ENCODE data around the gene MYCN.
"Not testable (repeated sequence)": the region's sequence is repeated elsewhere in the genome, so short reads cannot be mapped to it uniquely, and the experiment has no call there.

The MYCN gene

DNA sequence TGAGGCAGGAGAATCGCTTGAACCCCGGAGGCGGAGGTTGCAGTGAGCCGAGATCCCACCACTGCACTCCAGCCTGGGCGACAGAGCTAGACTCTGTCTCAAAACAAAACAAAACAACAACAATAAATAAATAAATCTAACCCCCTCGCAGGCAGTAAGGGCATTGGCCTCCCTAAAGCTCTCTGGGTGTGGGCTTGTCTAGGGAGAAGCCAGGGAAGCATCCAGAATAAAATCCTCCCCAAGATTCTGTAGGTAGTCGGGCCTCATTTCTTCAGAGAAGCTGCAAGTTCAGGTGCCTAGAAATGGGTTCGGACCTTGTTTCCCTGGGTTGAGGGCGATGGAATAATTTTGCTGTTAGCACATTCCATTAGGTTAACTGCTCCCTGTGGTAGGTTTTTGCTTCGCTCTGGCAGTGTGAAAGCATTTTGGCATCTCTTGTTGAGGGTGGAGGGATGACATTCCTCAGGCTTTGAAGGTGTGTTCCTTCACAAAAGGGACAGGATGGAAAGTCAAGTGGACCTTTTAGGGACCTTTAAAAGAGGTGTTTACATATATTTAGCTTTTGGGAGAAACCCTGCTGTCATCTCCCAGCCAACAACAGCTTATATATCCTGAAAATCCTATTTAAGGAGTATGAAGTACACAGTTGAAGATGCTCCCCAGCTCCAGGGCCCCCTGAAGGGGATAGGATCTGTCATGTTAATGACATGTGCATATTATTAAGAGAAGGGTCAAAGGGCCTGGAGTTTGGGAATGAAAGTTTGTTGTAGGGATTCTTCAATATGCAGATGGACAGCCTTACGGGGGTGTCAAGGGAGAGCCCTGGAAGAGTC, 17.7 kb downstream of the MYCN start:
- TF ChIP-seq SUZ12 (IDR thresholded peaks at IDR 0.05), result no peak
- TF ChIP-seq ZNF384 (IDR thresholded peaks at IDR 0.05), result no peak
- CTCF ChIA-PET, result no interaction called here
- POLR2A ChIA-PET, result no interaction called here
- no peak for DNase-seq (ENCODE audit: extremely low spot score)

DNA sequence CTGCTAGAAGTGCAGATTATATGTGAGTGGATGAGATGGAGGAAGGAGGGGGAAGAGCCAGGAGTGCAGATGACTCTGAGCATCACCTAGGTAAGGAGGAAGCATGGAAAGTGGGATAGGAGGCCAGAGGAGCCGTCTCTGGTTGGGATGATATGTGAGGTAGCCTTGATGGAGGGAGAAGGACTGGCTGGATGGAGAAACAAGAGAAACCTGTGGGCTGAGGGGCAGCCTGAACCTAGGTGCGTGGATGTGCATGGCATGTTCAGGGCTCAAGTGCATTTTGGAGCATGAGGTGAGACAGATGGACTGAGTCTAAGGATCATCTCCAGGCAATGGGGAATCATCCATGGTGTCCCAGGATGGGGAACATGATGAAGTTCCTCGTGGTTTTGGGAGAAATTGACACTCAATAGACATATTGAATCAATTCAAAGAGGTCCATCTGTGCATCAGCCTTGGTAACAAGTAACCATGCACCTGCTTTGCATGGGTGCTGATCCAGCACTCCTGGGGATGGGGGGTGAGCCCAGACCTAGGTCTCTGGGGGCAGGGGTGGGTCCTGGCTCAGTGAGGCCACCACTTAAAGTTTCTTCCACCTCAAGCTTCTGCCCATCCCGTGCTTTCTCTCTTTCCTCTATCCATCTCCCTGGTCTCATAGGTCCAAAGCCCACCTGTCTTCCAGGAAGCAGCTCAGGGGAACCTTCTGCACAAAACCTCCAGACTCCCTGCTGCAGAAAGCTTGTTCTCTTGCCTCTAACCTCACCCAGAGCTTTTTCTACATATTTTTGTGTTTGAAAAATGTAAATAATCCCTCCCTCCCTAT, 19.2 kb downstream of the MYCN start:
- POLR2A ChIA-PET, result no interaction called here
- TF ChIP-seq, protein P1, sequence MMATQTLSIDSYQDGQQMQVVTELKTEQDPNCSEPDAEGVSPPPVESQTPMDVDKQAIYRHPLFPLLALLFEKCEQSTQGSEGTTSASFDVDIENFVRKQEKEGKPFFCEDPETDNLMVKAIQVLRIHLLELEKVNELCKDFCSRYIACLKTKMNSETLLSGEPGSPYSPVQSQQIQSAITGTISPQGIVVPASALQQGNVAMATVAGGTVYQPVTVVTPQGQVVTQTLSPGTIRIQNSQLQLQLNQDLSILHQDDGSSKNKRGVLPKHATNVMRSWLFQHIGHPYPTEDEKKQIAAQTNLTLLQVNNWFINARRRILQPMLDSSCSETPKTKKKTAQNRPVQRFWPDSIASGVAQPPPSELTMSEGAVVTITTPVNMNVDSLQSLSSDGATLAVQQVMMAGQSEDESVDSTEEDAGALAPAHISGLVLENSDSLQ (IDR thresholded peaks at IDR 0.05), result no peak
- TF ChIP-seq ZNF384 (IDR thresholded peaks at IDR 0.05), result no peak
- TF ChIP-seq TARDBP (IDR thresholded peaks at IDR 0.05), result no peak
- TF ChIP-seq LEF1 (IDR thresholded peaks at IDR 0.05; ENCODE audit: borderline replicate concordance), result no peak
- no peak for DNase-seq (ENCODE audit: extremely low spot score)
- CTCF ChIA-PET, result no interaction called here

DNA sequence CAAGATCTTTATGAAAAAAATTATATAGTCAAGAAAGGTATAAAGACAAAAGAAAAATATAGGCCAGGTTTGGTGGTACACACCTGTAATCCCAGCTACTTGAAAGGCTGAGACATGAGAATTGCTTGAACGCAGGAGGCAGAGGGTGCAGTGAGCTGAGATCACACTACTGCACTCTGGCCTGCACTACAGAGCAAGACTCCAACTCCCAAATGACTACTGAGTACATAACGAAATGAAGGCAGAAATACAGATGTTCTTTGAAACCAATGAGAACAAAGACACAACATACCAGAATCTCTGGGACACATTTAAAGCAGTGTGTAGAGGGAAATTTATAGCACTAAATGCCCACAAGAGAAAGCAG, 19.8 kb downstream of the MYCN start:
- CTCF ChIA-PET; POLR2A ChIA-PET; DNase-seq (ENCODE audit: extremely low spot score): not testable (repeated sequence)

DNA sequence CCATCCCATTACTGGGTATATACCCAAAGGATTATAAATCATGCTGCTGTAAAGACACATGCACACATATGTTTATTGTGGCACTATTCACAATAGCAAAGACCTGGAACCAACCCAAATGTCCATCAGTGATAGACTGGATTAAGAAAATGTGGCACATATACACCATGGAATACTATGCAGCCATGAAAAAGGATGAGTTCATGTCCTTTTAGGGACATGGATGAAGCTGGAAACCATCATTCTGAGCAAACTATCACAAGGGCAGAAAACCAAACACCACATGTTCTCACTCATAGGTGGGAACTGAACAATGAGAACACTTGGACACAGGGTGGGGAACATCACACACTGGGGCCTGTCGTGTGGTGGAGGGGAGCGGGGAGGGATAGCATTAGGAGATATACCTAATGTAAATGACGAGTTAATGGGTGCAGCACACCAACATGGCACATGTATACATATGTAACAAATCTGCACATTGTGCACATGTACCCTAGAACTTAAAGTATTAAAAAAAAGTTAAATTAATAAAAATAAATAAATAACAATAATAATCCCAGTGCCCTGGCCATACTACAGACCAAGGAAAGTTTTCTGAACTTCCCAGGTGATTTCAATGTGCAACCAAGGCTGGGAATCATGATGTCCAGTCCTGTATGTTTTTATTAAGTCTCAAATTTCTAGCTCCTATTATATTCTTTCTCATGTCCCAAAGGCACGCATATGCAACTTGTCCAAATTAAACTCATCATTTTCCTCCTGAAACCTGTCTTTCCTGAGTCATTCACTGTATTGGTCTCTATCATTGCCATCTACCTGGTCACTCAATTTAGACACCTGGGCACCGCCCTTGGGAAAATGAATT, 23.0 kb downstream of the MYCN start:
- CTCF ChIA-PET; DNase-seq (ENCODE audit: extremely low spot score): not testable (repeated sequence)

DNA sequence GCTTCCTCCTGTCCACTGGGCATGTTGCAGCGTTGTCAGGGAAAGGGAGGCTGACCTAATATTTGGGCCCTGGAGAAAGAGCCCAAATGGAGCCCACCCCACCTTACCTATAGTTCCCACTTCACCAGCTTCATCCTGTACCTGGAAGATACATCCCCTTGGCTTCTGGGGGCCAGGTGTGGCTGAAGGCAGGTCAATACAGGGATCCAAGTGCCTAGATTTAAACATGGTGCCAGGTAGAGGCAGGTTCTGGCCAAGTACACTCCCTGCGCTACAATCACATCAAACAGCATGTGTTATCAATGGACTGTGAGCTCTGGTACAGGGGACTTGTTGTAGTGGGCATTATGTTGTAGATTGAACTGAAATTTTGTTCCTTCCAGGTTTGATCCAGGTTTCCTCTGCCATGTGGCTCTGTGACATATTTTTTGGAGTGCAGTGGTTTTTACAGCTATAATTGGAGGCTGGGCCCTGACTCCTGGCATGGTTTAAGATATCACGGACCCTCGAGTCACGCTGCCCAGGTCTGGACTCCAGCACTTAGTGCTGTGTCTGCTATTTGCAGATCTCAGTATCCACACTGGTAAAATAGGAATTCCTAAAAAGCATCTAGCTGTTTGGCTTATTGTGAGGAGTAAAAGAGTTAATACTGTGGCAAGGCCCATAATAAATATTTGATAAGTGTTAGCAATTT, 23.8 kb downstream of the MYCN start:
- no peak for TF ChIP-seq SP1 (IDR thresholded peaks at IDR 0.05)
- no peak for TF ChIP-seq ZNF384 (IDR thresholded peaks at IDR 0.05)
- TF ChIP-seq, protein P1 (IDR thresholded peaks at IDR 0.05), result no peak
- no peak for TF ChIP-seq SUZ12 (IDR thresholded peaks at IDR 0.05)
- TF ChIP-seq NFRKB (IDR thresholded peaks at IDR 0.05), result no peak
- no peak for TF ChIP-seq ELF4 (IDR thresholded peaks at IDR 0.05)
- TF ChIP-seq L3MBTL2 (conservative IDR thresholded peaks at IDR 0.05), result no peak
- no peak for TF ChIP-seq LEF1 (IDR thresholded peaks at IDR 0.05; ENCODE audit: borderline replicate concordance)
- no peak for TF ChIP-seq FOXA1 (IDR thresholded peaks at IDR 0.05)
- TF ChIP-seq ARNT (IDR thresholded peaks at IDR 0.05), result no peak
- no peak for TF ChIP-seq FOXK2 (IDR thresholded peaks at IDR 0.05)
- TF ChIP-seq BHLHE40 (IDR thresholded peaks at IDR 0.05; ENCODE audit: borderline replicate concordance), result no peak
- no peak for TF ChIP-seq CTBP1 (IDR thresholded peaks at IDR 0.05; ENCODE audit: borderline replicate concordance)
- TF ChIP-seq TARDBP (IDR thresholded peaks at IDR 0.05), result no peak
- no peak for TF ChIP-seq FOXM1 (IDR thresholded peaks at IDR 0.05; ENCODE audit: borderline replicate concordance)
- TF ChIP-seq HDGF (IDR thresholded peaks at IDR 0.05; ENCODE audit: borderline replicate concordance), result no peak
- ChIA-PET POLR2A (no interaction called here), CTCF (no interaction called here)
- DNase-seq (ENCODE audit: extremely low spot score), result no peak

More for the DNA sequence above, 23.0 kb downstream of the MYCN start:
- POLR2A ChIA-PET, result not testable (repeated sequence)

DNA sequence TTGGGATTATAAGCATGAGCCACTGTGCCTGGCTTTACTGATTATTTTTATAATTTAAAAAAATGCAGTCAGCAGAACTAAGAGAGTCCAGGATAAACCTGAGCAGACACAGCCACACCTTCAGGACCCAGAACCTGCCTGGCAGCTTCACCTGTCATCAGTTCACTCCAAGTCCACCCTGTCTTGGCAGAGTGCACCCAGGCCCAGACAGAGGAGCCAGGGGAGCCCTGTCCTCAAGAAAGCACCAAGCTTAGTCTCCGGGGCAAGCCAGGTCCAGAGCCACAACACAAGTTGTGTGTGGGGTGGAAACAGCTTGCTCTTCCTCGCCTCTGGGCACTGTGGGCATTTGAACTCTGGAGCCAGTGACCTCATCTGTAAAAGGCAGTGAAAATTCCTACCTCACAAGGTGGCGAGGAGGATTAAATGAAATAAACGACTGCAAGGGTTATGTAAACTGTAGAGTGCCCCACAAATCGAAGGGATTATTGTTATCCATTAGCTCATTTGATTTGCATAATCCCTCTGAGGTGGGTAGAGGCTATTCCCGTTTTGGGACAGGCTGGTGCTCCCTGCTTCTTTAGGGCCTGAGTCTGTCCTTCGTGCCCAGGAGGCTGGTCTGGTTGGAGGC, 24.7 kb downstream of the MYCN start:
- no peak for DNase-seq (ENCODE audit: extremely low spot score)
- POLR2A ChIA-PET, result no interaction called here
- CTCF ChIA-PET, result no interaction called here
- TF ChIP-seq ARNT (IDR thresholded peaks at IDR 0.05), result no peak
- no peak for TF ChIP-seq ZNF384 (IDR thresholded peaks at IDR 0.05)
- TF ChIP-seq, protein P1 (IDR thresholded peaks at IDR 0.05), result no peak
- TF ChIP-seq NFRKB (IDR thresholded peaks at IDR 0.05), result no peak
- TF ChIP-seq SP1 (IDR thresholded peaks at IDR 0.05), result no peak
- TF ChIP-seq HDGF (IDR thresholded peaks at IDR 0.05; ENCODE audit: borderline replicate concordance), result no peak
- TF ChIP-seq SUZ12 (IDR thresholded peaks at IDR 0.05), result no peak
- no peak for TF ChIP-seq CTBP1 (IDR thresholded peaks at IDR 0.05; ENCODE audit: borderline replicate concordance)
- TF ChIP-seq LEF1 (IDR thresholded peaks at IDR 0.05; ENCODE audit: borderline replicate concordance), result no peak
- TF ChIP-seq FOXM1 (IDR thresholded peaks at IDR 0.05; ENCODE audit: borderline replicate concordance), result no peak
